H1 (cell line): ENCODE data around the gene TK1. TPM values are rescaled to one million over a fixed set of nuclear protein-coding genes. Genes with fewer than 3 reads are reported as not detected.

Source experiments
- CEBPB ChIP-seq: IDR thresholded peaks from 2 replicates; pipeline ENCODE4 v1.6.1; 2012; ENCODE audit warnings: low read depth, low read length
- CHD1 ChIP-seq: IDR thresholded peaks from 2 replicates; pipeline ENCODE4 v1.6.1; 2012; ENCODE audit warnings: low read depth, low read length, improper control_type of control experiment
- GTF2F1 ChIP-seq: IDR thresholded peaks from 2 replicates; pipeline ENCODE4 v1.6.1; 2012; ENCODE audit warnings: low read depth, low read length, improper control_type of control experiment, borderline replicate concordance
- KDM1A ChIP-seq: fragments of 200-600, 300-600 bp; sonication (generic); IDR thresholded peaks from 2 replicates; pipeline ENCODE4 v1.7.1; 2016; ENCODE audit warnings: mild to moderate bottlenecking, low read length, borderline replicate concordance
- NRF1 ChIP-seq: IDR thresholded peaks from 2 replicates; pipeline ENCODE4 v1.6.1; 2011; ENCODE audit warnings: mild to moderate bottlenecking, low read depth, low read length, improper control_type of control experiment
- PHF8 ChIP-seq: fragments of 200-600 bp; sonication (generic); conservative IDR thresholded peaks from 2 replicates; pipeline ENCODE4 v1.7.1; 2012; ENCODE audit warnings: low read depth, mild to moderate bottlenecking, inconsistent platforms, low read length, moderate library complexity
- TAF7 ChIP-seq: optimal IDR thresholded peaks from 2 replicates; pipeline ENCODE3; 2011; ENCODE audit warnings: low read depth, mild to moderate bottlenecking, inconsistent platforms, low read length, moderate library complexity, borderline replicate concordance
- ZNF274 ChIP-seq: IDR thresholded peaks from 2 replicates; pipeline ENCODE4 v1.7.0; 2012; ENCODE audit warnings: low read length, borderline replicate concordance; ENCODE audit errors: extremely low read depth
- polyA plus RNA-seq, 7 experiments: library from polyadenylated mRNA; depleted of rRNA in 3 of 7; stranded (reverse) in 5 of 7; unstranded in 2 of 7; fragments of >200 nt in 5 of 7; fragments of 200-250 nt in 2 of 7; gene quantifications; 1 replicate in 5 of 7; 2 replicates in 1 of 7; 4 replicates in 1 of 7; pipeline versions ENCODE4 v1.2.1 to v1.2.3, GENCODE V29; 2011 to 2013; ENCODE audit warnings: missing spikeins in 2 of 7, mixed read lengths in 2 of 7
- total RNA-seq: library from RNA; stranded (reverse); fragmentation: NEBNext Ultra II Directional; extraction: Animal tissue kit (Norgen Biotek cat#: 25700); gene quantifications from 2 replicates; pipeline ENCODE4 v1.2.1, GENCODE V29; 2021

TK1 gene
- total and polyA plus RNA-seq, 2 of the 8 experiments (the other 6 are each of a cell fraction or from before 2014, with no cell fraction given), result 66.9 to 147 TPM

DNA sequence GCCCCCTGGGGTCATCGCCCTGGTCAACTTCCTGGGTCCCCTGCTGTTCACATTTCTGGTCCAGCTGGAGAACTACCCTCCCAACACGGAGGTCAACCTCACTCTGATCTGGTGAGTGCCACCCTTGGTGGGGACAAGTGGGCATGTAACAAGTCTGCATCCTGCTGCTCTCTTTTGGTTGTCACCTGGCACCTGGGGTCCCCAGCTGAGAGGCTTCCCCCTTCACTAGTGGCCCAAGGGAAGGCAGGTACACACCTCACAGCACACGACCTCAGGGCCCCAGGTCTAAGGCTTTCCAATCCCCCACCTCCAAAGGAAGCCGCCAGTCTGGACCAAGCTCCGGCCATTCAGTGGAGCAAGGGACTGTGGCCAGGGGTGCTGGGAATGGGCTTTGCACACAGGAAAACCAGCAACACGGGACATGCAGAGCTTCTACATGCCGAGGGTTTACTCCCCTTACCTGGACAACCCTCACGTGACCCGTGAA is 51.9 kb downstream of the TK1 start (continued):
- no peak for TF ChIP-seq PHF8
- no peak for TF ChIP-seq KDM1A
- TF ChIP-seq CHD1, result no peak
- TF ChIP-seq CEBPB, result no peak
- no peak for TF ChIP-seq NRF1
- no peak for TF ChIP-seq GTF2F1
- TF ChIP-seq TAF7, result no peak
- no peak for TF ChIP-seq ZNF274
